Stimulated activated CD8-positive, alpha-beta memory T cell treated with anti-CD3 and anti-CD28 coated beads, Interleukin-12 subunit alpha, Interleukin-12 subunit beta, amount 100 ng/mL, for 24 hours (primary cell): ENCODE measurements around the gene DUT.

ENCODE experiments used
- DNase-seq: peaks from one replicate; pipeline ENCODE4 v3.0.0-alpha.2; 2020; ENCODE audit errors: extremely low read depth

Gene DUT

DNA sequence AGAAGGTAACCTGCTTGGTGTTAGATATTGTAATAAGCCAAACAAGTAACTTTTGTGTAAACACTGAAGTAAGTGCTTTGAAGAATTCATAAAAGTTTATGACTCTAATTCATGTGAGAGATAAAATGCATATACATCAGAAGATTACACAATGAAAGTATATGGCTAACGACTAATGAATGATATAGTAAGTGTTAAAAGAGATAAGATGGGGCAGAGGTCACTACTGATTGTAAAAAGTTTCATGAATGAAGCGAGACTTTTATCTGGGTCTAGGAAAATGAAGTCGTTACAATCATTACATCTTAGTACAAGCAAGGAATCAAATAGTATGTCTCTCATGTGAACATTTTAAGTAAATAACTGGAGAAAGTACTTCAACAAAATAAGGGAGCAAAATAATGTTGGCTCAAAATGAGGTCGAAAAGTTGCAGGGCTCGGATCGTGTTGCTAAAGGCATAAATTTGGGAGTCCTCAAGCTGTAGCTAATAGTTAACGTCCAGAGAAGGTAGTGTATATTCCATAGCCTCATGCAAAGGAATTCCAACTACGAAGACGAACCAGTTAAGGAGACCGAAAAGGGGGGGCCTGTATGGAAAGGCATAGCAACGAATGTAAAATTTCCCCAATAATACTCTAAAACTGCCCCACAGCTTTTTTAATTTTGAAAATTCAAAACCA, 984 bp upstream of the DUT start:
- DNase-seq, result no peak

DNA sequence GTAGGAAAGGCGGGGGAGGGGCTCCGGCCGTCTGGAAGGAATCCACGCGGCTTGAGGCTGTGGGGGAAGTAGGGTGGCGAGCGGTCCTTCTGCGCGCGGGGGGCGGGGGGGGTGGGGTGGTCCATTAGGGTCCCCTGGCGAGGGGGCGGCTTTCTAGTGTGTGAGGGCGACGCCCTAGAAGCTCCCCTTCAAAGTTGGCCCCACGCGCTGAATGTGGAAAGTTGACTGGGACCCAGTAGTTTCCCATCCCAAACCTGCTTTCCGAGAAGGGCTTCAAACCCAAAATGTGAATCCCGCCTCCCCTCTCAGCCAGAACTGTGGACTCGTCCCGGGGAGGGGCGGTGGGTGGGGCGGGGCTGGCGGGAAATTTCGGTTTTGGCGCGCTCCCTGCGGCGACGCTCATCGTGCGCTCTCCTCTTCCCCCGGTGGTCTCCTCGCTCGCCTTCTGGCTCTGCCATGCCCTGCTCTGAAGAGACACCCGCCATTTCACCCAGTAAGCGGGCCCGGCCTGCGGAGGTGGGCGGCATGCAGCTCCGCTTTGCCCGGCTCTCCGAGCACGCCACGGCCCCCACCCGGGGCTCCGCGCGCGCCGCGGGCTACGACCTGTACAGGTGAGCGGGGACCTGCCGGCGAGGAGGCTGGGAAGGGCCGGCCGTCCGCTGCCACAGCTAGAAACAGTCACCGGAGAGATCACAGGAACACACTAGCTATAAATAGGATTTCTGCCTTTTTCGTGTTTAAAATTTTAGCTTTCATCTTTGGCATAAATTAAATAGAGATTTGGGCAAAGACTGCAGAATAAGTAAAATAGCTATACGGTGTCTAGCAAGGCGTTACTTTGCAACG, 790 bp downstream of the DUT start:
- DNase-seq, result peak; percentile 44

DNA sequence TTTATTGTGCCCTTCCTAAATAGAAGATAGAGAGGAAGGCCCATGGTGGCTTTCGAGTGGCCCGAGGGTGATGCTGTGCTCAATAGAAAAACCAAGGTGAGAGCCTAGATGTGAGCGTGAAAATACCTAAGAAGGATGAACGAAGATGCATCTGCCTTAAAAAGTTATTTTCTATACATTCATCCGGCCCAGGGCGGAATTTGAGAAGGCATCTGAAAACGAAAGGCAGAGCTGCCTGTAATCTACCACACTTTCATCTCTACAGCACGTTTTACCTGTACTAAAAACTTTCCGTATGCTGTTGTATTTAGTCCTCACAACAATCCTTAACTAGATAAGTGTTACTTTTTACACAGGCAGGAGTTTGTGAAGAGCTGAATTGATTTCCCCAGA, 1.4 kb downstream of the DUT start:
- no peak for DNase-seq

GRCh38 chr15:48333540-48333939, 2.3 kb downstream of the DUT start:
- no peak for DNase-seq

DNA sequence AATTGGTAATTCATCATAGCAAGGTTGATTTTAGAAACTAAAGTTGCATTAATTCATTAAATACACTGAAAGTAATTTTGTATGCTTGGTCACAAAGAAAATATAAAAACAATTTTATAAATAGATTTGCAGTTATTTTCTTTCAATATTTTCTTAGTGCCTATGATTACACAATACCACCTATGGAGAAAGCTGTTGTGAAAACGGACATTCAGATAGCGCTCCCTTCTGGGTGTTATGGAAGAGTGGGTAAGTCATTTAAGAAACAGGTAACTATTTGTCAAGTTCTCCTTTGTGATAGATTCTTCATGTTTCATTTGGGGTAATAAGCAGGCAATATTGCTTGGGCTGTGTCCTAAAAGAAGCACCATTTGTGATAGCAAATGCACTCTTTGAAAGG, 3.0 kb downstream of the DUT start:
- DNase-seq, result no peak

- DNase-seq, result no peak
These were observed 5.7 kb downstream of the DUT start for GRCh38 chr15:48336940-48337339.

- no peak for DNase-seq
These were observed 6.4 kb downstream of the DUT start for GRCh38 chr15:48337607-48338006.

GRCh38 chr15:48340111-48340510, 8.9 kb downstream of the DUT start:
- DNase-seq, result no peak

DNA sequence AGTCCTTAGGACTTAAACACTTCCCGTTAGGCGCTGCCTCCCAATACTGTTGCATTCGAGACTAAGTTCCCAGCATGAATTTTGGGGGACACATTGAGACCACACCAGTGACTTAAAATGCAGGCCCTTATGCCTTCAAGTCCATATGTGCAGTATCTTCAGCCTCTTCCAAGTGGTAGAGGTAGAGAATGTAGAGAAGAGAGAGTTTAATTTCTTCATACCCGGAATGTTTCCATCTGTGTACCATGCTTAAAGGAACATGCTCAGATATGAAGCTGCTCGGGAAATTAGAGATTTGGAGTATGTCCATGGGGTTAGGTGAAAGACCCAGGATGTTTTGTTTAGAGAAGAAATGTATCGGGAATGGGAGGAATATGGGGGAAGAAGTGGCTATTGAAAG, 12.6 kb downstream of the DUT start:
- DNase-seq, result no peak

- DNase-seq, result no peak
These were observed 14.3 kb downstream of the DUT start for GRCh38 chr15:48345516-48345915.

DNA sequence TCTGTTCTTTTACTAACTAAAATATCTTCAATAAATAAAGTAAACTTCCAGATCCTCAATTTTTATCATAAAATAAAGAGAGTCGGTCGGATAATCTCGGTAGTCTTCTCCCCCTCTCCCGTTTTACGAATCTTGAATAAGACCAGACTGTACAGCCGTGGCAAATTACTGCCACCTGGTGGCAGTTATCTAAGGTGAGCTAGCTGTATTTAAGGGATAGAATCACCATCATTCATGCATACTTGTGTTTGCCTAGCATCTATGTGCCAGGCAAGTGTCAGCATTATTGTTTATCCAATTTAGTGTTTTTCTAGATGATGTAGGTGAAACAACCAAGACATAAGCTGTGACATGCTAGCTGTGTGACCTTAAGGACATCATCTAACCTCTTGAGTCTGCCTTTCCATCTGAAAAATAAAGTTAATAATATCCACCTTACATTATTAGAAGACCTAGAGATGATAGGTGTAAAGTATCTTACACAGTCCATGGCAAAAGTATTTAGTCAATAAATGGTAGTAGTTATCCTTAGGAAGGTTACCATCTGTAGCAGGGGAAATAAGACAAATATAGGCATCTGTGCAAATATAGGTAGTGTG, 21.3 kb downstream of the DUT start:
- peak; percentile 14 for DNase-seq

GRCh38 chr15:48354694-48355303, 23.6 kb downstream of the DUT start:
- no peak for DNase-seq

DNA sequence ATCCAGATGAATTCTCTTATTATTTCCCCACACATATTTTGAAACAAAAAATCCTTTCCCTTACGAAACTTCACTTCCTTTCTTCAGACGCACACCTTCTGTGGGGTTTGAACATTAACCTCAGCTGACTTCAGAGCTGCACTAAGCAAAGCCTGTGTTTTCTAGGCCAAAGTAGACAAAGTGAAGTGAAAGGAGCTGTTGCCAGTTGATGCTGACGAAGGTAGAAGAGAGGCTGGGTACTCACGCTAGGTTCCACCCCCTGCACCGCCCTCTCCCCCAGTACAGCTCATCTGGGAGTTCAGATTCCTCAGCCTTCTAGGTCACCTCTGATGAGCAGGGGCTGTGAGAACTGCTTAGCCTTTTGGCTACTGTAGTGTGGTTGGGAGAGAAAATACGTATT, 24.1 kb downstream of the DUT start:
- no peak for DNase-seq

DNA sequence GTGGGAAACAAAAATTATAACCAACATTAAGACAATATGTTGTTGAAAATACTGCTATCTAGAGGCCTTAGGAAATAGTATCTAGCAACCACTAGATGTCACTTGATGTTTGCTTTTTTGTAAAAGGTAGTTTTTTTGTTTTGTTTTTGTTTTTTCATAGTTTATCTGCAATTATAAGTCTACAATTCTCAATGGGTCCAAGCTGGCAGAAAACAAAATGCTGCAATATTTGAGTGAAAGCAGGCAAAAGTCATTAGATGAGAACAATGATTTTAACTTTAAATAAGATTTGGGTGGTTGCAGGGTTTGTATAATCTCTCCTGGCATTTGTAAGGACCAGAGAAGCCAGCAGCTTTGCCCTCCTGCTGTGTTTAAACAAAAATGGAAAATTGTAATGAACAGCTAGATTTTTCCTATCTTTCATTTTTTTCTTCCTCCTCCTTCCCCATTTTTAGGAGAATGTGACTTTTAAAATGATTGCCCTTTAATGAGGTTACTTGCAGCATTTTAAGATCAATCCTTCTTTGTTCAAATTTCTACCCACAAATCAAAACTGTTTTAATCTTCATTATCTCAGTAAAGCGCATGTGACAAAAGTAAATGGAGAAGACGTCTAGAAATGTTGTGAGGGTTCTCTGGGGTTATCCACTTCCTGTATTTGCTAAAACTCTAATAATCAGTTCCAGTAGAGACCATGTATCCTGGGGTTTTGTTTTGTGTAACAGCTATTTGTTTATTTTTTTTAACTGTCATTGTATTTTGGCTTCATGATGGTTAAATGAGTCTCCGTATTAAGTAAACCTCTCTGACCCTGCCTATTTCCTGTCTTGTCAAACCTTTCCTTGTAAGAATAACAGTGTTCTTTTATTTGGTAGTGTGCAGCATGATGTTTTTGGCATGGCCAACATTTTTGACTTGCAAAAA, 27.3 kb downstream of the DUT start:
- DNase-seq, result no peak

DNA sequence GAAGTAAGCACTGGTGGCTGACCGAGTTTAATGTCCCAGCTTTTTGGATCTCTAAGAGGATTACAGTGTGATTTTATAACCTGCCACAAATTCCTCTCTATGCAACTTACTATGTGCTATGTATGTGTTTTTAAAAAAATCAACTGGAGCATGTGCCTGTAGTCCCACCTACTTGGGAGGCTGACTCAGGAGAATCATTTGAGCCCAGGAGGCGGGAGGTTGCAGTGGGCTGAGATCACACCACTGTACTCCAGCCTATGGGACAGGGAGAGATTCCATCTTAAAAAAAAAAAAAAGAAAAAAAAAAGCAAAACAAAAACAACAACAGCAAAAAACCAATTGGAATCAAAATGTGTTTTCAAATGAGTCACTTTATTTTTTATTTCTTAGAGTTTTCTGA, 29.6 kb downstream of the DUT start:
- DNase-seq, result no peak

DNA sequence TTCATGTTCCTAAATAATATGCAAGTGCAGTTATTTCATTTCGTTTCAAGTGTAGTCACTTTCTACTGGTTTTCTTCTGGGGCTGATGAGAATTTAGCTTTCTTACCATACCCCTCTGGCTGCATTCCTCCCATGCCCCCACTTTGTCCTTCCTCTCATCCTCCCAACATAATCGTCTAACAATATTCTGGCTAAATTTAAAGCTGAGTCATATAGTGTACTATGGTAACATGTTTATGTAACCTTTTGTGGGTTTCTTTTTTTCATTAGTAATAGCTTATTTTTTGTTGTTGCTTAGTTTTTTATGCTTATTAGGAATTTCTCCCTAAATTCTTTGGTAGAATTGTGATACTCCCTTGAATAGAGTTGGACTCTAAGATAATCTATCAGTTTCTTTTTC, 30.5 kb downstream of the DUT start:
- no peak for DNase-seq

DNA sequence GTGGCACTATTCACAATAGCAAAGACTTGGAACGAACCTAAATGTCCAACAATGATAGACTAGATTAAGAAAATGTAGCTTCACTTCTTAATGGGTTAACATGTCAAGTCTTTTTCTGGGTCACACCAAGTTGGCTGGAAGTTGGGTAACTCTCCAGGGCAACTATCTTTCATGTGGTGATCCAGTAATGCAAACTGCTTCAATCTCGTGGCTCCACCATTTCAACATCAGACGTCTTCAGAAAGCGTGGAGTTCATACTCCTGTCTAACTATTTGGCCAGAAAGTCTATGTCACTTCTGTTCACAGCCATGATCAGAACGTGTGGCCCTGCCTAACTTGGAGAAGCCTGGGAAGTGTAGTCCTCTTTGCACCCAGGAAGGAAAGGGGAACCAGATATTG, 32.2 kb downstream of the DUT start:
- DNase-seq, result no peak

DNA sequence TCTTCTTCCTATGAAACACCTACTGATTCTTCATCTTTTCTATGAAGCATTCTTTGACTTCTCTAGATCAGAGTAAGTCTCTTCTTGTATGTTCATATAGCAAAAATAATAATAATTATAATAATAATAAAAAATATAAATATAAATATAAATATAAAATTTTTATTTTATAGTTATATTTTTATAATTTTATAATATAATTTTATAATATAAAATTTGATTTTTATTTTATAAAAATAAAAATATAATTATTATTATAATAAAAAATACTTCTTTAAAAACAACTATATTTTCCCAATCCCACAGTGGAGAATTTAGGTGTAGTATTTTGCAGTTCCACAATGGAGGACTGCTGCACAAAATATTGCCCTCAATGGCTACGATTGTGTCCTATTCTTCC, 34.3 kb downstream of the DUT start:
- DNase-seq, result no peak

DNA sequence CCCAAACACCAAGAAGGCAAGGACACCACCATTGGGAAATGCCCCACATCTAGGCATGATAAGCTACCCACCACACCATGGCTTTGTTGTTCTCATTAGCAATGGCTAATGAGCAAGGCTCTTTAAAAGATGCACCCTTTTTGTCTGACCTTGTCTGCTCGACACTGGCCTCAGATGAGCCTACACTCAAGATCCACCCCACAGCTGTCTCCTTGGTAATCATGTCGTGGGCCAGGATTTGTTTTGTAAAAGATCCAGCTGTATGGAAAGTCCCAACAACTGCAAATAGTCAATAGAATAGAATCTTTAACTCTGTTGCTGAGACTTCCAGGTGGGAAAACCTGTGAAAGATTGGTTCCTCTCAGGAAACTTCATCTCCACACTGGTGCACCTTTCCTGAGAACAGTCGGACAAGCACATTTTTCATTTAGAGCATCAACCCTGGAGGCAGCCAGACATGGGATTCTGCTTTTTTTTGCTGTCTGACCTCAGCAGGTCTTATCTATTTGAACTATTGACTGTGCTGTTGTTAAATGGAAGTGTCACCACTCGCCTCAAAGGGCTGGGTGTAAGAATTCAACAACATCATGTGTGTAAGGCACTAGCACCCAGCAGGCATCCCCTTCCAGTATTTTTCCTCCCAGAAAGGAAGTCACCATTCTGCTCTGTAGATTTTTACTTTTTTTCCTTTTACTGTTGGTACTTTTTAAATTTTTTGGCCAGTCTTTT, 35.5 kb downstream of the DUT start:
- DNase-seq, result no peak

DNA sequence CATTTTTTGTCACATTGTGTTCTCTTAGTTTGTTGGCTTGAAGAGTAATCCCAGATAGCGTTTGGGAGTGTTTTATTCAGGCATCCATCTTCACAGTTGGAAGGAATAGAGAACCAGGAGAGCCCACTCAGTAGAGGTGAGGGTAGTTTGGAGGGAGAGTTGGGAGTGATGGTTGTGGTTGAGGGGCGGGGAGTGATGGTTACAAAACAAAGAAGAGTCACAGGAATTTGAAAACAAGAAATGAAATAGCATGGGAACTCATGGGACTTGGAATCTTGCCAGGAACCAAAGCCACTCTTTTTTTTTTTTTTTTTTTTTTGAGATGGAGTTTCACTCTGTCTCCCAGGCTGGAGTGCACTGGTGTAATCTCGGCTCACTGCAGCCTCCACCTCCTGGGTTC, 36.3 kb downstream of the DUT start:
- DNase-seq, result no peak

DNA sequence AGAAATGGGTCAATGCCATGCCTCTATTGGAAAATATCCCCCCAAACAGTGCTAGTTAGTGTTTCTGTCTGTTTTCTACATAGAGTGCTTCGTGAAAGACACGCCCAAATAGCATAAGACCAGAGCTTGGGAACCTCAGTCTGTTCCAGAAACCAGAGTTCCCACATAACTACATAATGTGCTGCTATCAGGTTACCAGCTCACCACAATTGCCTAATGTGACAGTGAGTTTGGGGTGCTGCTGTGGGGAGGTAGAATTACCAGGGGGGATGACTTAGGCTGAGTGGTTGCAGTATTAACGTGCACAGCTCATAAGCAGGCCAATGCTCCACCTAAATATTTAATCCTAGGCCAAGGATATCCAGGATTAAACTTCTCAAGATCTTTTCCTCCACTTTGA, 39.2 kb downstream of the DUT start:
- DNase-seq, result no peak
